SK-MEL-5 (cell line): ENCODE results near the gene PPFIA3. TPM values are rescaled to one million over a fixed set of nuclear protein-coding genes. Genes with fewer than 3 reads are reported as not detected.
A peak's percentile ranks its signal among the peaks of the same experiment; 100 is the strongest.
"Not testable (repeated sequence)": the region's sequence is repeated elsewhere in the genome, so short reads cannot be mapped to it uniquely, and the experiment has no call there.

Source experiments
- DNase-seq: peaks from one replicate; pipeline ENCODE4 v3.0.0-alpha.2; 2016; ENCODE audit warnings: low read depth, low spot score
- in situ Hi-C: cut with HindIII; loops from 2 replicates; pipeline ENCODE4 v1.10.0; 2016; ENCODE audit warnings: low sequenced_read_pairs, high pct_unique_total_duplicates, low pct_unique_long_range_greater_than_20kb
- total RNA-seq: library from RNA; depleted of rRNA; stranded (reverse); fragments of >200 nt; shearing (Covaris generic); gene quantifications from 2 replicates; pipeline ENCODE4 v1.2.3, GENCODE V29; 2014

Gene PPFIA3
- total RNA-seq, 1 experiment from 2014 or later = 9.9 TPM

DNA sequence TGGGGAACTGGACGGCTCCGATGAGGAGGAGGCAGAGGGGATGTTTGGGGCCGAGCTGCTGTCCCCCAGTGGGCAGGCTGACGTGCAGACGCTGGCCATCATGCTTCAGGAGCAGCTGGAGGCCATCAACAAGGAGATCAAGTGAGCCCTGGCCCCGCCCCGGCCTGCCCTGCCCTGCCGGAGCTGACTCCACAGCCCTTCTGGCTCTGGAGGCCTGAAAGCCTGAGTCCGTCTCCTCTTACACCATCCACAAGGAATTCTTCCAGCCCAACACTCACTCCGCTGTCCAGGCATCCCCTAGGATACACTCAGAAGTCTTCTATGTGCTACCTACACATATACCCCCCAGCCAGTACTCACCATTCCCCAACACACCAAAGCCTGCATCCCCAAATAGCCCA lies 17.4 kb downstream of the PPFIA3 start:
- in situ Hi-C loops = no loop called here
- DNase-seq = no peak

DNA sequence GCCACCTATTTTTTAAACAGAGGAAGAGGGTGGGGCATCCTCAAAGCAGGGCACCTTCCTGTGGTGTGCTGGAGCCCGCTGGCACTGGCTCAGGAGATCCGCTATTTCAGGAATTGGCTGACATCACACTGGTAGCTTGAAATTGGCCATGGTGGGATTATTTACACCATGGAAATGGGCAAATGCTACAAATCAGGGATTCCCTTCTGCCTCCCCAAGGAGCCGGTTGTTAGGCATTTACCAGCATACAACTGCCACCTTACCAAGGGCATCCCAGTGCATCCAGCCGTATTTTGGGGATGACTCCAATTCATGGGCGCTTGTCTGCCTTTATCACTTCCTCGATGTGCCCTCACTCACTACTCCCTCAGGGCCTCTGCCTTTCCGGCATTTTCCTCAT lies 21.6 kb downstream of the PPFIA3 start:
- no peak for DNase-seq
- in situ Hi-C loops = no loop called here

DNA sequence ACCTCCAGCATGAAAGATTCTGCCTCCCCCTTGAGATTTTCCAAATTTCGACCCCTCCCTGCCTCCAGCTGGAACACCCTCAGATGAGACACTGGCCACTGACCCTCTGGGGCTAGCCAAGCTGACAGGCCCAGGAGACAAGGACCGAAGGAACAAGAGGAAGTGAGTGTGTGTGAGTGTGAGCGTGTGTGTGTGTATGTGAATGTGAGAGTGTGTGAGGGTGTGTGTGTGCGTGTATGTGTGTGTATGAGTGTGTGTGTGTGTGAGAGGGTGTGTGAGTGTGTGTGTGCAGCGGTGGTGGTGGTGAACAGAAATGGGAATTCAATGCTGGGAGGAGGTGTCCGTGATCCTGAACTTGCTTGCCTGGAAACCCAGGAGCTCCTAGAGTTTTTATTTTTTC lies 22.0 kb downstream of the PPFIA3 start:
- in situ Hi-C loops = no loop called here
- DNase-seq = no peak

DNA sequence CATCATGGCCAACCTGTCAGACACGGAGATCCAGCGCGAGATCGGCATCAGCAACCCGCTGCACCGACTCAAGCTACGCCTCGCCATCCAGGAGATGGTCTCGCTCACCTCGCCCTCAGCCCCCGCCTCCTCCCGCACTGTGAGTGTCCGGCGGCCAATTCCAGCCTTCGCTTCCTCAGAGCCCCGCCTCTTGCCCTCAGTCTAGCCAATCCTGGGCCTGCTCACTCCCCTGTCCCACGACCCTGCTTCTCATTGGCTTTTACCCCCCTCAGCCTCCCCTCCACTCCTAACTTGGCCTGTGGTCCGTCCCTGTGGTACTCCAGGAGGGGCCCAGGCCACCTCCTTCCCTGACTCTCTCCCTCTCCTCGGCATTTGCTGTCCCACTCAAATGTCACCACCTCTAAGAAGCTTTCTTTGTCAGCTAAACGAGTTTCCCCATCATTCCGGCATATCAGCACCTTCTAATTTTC lies 23.6 kb downstream of the PPFIA3 start:
- peak; percentile 94 for DNase-seq
- in situ Hi-C loops = no loop called here

DNA sequence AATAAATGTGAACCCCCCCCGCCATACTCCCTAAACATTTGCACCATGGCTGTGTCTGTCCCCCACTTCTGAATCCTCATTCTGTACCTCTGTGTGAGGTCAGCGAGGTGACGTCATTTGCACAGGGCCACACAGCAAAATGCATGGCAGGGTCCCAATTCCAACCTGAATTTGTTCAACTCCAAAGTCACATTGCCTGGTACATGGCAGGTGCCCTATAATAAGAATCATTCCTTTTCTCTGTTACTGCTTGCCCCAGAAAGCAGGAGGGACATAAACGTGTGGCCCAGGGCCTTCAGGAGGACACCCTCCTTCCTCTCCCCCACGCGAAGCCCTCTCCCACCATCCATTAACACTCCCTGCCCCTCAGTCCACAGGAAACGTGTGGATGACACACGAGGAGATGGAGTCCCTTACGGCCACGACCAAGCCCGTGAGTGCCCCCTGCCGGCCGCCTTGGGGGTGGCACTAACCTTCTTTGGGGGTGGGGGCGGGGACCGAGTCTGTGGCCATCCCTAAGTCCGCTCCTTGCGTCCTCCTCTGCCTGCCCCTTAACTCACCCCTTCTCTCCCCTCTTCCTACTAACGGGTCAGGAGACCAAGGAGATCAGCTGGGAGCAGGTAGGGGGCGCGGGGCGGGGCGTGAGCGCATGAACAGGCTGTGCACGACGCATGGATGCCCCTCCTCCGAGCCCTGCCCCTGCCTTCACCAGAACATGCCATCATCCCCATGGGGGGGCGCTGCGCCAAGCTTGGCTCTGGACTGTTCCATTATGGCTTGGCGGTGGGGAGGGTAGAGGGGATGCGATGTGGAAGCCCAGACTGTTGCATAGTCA lies 26.4 kb downstream of the PPFIA3 start:
- in situ Hi-C loops = no loop called here
- DNase-seq = peak; percentile 90

DNA sequence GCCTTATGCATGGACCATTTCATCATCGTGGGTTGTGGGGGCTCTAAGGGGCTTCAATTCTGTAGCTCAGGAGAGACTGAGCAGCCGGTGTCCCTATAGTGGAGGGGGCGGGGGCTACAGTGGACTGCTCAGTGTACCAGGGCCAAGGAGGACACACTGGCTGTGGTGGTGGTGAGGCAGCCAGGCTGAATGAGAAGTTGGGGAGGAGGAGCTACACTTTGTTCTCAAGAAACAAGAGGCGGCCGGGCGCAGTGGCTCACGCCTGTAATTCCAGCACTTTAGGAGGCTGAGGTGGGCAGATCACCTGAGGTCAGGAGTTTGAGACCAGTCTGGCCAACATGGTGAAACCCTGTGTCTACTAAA lies 27.0 kb downstream of the PPFIA3 start:
- in situ Hi-C loops = not testable (repeated sequence)

DNA sequence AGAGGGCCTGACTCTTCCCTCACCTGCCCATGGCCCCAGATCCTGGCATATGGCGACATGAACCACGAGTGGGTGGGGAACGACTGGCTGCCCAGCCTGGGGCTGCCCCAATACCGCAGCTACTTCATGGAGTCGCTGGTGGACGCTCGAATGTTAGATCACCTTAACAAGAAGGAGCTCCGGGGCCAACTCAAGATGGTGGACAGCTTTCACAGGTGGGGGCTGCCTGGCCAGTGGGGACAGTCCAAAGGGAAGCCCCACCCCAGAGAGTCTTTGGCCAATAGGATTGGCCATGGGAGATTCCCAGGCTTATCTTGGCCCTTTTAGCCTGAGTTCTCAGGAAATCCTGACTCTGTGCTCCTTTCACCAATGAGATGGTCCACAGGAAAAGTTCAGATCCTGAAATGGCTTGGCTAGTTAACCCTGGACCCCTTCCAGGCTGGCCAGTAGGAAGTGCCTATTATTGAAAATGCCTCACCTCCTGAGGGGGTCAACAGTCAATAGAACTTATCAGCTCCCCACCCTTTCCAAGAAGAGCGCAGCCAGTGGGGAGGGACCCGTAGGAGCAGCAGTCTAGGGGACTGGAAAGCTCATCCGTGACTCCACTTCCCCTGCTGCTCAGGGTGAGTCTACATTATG lies 28.8 kb downstream of the PPFIA3 start:
- DNase-seq = no peak
- in situ Hi-C loops = no loop called here

More for the DNA sequence above, 27.0 kb downstream of the PPFIA3 start:
- not testable (repeated sequence) for DNase-seq

DNA sequence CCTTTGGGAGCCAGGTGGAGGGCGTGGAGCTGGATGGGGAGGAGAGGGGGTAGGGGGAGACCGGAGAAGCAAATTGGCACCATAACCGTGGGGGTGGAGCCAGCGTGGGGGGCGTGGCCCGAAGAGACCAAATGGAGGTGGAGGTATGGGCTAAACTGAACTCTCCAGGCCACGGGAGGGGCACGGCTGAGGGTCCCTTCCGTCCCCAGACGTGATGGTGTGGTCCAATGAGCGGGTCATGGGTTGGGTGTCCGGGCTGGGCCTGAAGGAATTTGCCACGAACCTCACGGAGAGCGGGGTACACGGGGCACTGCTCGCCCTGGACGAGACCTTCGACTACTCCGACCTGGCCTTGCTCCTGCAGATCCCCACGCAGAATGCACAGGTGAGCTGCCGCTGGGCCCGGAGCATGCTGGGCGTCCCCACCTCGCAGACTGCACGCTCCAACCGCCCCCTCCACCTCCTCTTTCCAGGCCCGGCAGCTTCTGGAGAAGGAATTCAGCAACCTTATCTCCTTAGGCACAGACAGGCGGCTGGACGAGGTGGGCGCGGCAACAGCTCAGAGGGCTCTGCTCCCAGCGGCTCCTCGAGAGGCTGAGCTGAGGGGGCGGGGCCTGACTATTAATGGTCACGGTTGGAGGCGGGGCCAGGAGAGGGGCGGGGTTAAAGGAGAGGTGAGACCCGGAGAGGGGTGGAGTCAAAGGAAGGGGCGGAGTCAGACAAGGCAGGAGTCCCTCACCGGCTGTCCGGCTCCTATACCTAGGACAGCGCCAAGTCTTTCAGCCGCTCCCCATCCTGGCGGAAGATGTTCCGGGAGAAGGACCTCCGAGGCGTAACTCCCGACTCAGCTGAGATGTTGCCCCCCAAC lies 29.7 kb downstream of the PPFIA3 start:
- in situ Hi-C loops = no loop called here
- peak; percentile 94 for DNase-seq

DNA sequence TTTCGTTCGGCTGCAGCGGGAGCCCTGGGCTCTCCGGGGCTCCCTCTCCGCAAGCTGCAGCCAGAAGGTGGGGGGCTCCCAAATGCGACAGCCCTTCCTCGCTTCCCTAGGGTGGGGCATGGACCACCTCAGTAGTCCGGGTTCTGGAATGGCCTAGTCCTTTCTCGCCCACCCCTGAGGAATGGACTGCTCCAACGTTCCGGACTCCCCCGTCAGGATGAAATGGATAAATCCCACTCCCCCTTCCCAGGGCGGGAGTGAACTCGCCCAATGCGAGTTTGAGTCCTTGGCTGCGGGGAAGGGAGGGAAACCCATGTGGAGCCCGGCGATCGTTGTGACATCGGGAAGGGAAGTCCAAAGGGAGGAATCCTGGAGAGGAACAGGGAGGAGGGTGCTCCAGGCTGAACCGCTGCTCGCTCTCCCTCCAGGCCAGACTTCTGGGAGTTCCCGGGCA lies 30.3 kb downstream of the PPFIA3 start:
- DNase-seq = peak; percentile 82
- in situ Hi-C loops = no loop called here

DNA sequence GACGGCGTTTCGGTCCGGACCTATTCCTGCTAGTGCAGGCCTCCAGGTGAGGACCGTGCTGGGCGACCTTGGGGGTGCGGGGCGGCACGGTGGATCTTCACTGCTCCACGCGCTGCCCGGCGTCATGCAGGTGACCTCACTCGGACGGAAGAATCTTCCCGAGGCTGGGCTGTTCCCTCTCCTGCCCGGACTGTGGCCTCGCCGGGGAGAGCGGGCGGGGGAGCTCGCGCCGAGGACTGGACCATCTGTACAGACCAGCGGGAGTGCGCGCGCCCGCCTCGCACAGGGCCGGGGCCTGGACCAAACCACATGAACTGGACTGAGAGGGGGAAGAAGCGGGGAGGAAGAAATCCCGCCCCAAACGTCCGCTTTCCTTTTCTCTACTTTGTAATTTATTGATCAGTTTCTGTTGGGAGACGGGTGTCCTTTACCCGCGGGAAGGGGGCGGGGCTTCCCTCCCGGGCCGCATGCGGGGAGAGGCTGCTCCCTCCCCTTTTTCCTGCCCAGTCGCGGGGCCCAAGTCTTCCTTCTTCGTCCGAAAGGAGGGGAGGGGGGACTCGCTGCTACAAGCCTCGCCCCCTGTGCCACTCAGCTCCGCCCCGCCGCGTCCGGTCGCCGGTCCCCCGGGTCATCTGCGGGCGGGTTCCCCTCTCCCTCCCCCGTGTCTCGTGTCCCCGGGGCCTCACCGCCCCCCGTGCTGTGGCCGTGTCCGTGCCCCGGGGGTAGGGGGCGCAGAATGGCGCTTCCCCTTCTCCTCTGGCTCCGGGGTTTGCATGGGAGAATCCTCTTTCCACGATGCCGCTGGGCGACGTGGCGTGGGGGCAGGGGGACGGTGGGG lies 31.0 kb downstream of the PPFIA3 start:
- in situ Hi-C loops = no loop called here
- peak; percentile 80 for DNase-seq

DNA sequence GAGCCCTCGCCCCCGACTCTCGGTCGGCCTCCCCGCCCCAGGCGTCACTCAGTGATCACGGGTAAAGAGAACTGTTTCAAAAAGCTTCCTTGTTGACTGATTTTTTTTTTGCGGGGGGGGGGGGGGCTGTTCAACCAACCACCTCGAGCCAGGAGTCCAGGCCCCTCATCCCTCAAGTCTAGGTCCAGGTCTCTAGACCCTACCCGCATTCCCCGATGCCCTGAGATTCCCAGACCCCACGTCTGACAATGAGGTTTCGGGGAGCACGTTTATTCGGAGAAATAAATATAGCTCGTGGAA lies 31.6 kb downstream of the PPFIA3 start:
- in situ Hi-C loops = no loop called here
- DNase-seq = peak; percentile 25

DNA sequence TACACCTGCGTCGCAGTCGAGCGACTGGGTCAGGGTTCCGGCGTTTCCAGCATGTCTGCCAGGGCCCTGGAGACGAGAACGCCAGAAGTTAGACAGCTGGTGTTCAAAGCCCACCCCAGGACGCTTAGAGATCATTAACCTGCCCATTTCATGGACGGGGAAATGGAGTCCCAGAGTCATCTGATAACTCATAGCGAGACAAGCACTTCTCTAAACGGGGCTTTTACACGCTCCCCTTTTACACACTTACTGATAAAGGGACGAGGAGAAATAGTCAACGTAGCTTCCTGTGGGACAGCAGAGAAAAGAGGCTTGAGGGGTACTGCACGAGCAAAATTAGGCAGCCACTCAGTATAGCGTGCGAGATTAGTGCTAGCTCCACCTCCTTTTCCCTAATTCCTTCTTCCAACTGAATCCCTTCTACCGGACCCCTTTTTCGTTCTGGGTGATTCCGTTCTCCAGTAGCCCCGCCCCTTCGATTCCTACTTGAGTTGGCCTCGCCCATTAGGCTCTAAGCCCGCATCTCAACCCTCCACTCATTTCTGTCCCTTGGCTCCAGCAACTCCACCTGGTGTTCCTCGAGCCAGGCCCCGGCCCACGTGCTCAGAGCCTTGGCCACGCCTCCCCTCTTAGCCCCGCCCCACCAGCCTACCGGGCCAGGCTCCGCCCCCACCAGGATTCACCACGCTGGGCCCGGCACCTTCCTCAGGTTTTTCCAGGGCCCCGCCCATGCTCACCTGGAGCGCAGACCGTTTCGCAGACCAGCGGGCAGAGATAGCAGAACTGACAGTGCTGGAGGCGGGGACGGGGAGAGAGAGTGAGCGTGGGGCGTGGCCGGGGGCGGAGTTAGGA lies 32.1 kb downstream of the PPFIA3 start:
- in situ Hi-C loops = no loop called here
- DNase-seq = peak; percentile 66

DNA sequence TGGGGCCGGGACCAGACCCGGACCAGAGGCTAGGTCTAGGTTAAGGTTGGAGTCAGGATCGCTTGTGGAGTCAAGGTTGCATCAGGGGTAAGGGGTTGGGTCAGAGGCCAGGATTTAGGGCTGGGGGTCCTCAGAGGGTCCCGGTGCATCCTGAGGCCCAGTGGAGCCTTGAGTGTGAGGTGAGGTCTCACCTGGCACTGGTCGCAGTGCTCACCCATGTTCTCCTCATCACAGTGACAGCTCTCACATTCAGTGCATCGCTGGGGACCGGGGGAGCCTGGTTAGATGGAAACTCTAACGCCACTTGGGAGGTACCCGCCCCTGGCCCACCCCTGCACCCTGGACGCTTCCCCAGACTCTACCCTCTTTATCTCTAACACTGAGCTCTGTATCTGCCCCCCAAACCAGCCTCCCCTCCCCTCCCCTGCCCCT lies 32.8 kb downstream of the PPFIA3 start:
- no peak for DNase-seq
- in situ Hi-C loops = no loop called here

DNA sequence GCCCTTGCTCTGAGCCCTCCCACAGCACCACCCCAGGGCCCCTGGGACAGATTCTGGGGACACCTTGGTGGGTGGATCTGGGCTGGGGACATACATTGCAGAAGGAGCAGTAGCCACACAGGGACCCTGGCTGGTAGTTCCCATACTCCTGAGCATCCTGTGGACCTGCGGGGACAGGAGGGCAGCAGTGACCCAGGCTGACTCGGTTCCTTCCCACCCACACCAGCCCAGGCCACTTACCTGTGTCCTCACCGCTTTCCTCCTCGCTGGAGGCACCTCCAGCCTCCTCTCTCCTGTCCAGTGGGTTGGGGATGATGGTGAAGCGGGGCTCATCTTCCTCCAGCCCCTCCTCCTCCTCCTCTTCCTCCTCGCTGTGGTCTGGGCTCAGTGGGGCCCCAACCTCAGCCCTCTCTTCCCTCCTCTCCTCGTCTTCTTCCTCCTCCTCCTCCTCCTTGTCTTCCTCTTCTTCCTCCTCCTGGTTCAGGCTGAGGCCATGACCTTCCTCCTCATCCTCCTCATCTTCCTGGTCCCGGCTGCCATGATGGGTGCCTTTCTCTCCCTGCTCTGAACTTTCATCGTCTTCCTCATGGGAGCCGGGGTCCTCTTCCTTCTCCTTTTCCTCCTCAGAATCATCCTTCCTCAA lies 33.9 kb downstream of the PPFIA3 start:
- no peak for DNase-seq
- in situ Hi-C loops = no loop called here

DNA sequence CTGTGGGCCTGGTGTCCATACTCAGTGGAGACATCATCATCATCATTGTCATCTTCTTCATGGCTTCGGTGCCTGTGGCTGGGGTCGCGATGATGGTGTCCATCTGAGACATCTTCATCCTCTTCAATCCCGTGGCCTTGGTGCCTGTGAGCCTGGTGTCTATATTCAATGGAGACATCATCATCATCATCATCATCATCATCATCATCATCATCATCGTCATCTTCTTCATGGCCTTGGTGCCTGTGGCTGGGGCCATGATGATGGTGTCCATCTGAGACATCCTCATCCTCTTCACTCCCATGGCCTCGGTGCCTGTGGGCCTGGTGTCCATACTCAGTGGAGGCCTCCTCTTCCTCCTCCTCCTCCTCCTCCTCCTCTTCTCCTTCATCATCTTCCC lies 34.9 kb downstream of the PPFIA3 start:
- no peak for DNase-seq
- in situ Hi-C loops = no loop called here
